HCT116 (cell line): ENCODE measurements around the gene FRMPD1.

Source experiments
- EZH2 ChIP-seq: fragments of 200-600 bp; sonication (generic); IDR thresholded peaks from 2 replicates; pipeline ENCODE4 v1.6.1; 2017; ENCODE audit warnings: antibody characterized with exemption, mixed run types
- EZH2phosphoT487 ChIP-seq: fragments of 200-600 bp; IDR thresholded peaks from 2 replicates; pipeline ENCODE4 v1.6.1; 2018; ENCODE audit warnings: antibody characterized with exemption, borderline replicate concordance
- POLR2A ChIP-seq: IDR thresholded peaks from 2 replicates; pipeline ENCODE4 v1.7.0; 2011; ENCODE audit warnings: borderline replicate concordance; ENCODE audit not compliant: insufficient read depth, insufficient read length; ENCODE audit errors: extremely low read depth
- SP1 ChIP-seq: IDR thresholded peaks from 2 replicates; pipeline ENCODE4 v1.6.1; 2012; ENCODE audit warnings: low read depth
- YY1 ChIP-seq: IDR thresholded peaks from 2 replicates; pipeline ENCODE4 v1.6.1; 2011; ENCODE audit warnings: low read length, low read depth, moderate library complexity, mild to moderate bottlenecking; ENCODE audit not compliant: insufficient replicate concordance; ENCODE audit errors: extremely low read depth
- ZNF274 ChIP-seq: fragments of 200-500 bp; sonication (Bioruptor generic); IDR thresholded peaks from 2 replicates; pipeline ENCODE4 v1.6.1; 2014; ENCODE audit warnings: mild to moderate bottlenecking, low read depth, low read length, inconsistent platforms
- TF ChIP-seq, protein P1 (sequence below), 3 experiments: fragments of 200-600 bp in 1 of 3; sonication (generic) in 1 of 3; IDR thresholded peaks in 2 of 3; conservative IDR thresholded peaks in 1 of 3; 2 replicates each; pipeline ENCODE4 v1.5.1; 2012 to 2017; ENCODE audit warnings: low read depth in 2 of 3, low read length in 2 of 3, antibody characterized with exemption in 1 of 3, borderline replicate concordance in 1 of 3, control low read depth in 1 of 3, mild to moderate bottlenecking in 1 of 3, mixed read lengths in 1 of 3, mixed run types in 1 of 3, moderate library complexity in 1 of 3; ENCODE audit not compliant: insufficient read depth in 1 of 3
- TF ChIP-seq, protein P2 (sequence below): IDR thresholded peaks from 2 replicates; pipeline ENCODE4 v1.6.1; 2012
- TF ChIP-seq, protein P3 (sequence below): IDR thresholded peaks from 2 replicates; pipeline ENCODE4 v1.6.1; 2012; ENCODE audit warnings: low read depth

DNA sequence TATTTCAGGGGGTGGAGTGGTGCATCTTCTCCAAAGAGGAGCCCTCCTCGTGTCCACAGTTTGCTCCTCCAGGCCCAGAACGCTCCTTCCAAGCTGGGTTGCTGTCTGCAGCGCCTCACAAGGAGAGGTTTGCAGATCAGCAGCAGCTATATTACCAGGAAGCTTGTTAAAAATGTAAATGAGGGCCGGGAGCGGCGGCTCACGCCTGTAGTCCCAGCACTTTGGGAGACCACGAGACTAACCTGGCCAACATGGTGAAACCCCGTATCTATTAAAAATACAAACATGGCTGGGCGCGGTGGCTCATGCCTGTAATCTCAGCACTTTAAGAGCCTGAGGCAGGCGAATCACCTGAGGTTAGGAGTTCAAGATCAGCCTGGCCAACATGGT lies 25.0 kb upstream of the FRMPD1 start:
- TF ChIP-seq, protein P1, sequence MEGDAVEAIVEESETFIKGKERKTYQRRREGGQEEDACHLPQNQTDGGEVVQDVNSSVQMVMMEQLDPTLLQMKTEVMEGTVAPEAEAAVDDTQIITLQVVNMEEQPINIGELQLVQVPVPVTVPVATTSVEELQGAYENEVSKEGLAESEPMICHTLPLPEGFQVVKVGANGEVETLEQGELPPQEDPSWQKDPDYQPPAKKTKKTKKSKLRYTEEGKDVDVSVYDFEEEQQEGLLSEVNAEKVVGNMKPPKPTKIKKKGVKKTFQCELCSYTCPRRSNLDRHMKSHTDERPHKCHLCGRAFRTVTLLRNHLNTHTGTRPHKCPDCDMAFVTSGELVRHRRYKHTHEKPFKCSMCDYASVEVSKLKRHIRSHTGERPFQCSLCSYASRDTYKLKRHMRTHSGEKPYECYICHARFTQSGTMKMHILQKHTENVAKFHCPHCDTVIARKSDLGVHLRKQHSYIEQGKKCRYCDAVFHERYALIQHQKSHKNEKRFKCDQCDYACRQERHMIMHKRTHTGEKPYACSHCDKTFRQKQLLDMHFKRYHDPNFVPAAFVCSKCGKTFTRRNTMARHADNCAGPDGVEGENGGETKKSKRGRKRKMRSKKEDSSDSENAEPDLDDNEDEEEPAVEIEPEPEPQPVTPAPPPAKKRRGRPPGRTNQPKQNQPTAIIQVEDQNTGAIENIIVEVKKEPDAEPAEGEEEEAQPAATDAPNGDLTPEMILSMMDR (IDR thresholded peaks at IDR 0.05 in 2 of 3, conservative IDR thresholded peaks at IDR 0.05 in 1 of 3; ENCODE audit: borderline replicate concordance in 1 of 3, insufficient read depth in 1 of 3, low read depth in 2 of 3, low read length in 2 of 3): no peak
- TF ChIP-seq, protein P2, sequence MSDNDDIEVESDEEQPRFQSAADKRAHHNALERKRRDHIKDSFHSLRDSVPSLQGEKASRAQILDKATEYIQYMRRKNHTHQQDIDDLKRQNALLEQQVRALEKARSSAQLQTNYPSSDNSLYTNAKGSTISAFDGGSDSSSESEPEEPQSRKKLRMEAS: no peak
- TF ChIP-seq YY1 (no peak), EZH2 (no peak), POLR2A (no peak), EZH2phosphoT487 (no peak), SP1 (no peak), ZNF274 (no peak)
- TF ChIP-seq, protein P3, sequence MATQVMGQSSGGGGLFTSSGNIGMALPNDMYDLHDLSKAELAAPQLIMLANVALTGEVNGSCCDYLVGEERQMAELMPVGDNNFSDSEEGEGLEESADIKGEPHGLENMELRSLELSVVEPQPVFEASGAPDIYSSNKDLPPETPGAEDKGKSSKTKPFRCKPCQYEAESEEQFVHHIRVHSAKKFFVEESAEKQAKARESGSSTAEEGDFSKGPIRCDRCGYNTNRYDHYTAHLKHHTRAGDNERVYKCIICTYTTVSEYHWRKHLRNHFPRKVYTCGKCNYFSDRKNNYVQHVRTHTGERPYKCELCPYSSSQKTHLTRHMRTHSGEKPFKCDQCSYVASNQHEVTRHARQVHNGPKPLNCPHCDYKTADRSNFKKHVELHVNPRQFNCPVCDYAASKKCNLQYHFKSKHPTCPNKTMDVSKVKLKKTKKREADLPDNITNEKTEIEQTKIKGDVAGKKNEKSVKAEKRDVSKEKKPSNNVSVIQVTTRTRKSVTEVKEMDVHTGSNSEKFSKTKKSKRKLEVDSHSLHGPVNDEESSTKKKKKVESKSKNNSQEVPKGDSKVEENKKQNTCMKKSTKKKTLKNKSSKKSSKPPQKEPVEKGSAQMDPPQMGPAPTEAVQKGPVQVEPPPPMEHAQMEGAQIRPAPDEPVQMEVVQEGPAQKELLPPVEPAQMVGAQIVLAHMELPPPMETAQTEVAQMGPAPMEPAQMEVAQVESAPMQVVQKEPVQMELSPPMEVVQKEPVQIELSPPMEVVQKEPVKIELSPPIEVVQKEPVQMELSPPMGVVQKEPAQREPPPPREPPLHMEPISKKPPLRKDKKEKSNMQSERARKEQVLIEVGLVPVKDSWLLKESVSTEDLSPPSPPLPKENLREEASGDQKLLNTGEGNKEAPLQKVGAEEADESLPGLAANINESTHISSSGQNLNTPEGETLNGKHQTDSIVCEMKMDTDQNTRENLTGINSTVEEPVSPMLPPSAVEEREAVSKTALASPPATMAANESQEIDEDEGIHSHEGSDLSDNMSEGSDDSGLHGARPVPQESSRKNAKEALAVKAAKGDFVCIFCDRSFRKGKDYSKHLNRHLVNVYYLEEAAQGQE: no peak
